ENCODE measurements around the gene MPHOSPH6. TPM values are rescaled to one million over a fixed set of nuclear protein-coding genes. Genes with fewer than 3 reads are reported as not detected.
A peak's percentile ranks its signal among the peaks of the same experiment; 100 is the strongest.

MPHOSPH6 gene
- total and polyA plus RNA-seq, 2 donors (not counting 3 experiments of a cell fraction or from before 2014, with no cell fraction given), result 10.9 to 32.0 TPM

DNA sequence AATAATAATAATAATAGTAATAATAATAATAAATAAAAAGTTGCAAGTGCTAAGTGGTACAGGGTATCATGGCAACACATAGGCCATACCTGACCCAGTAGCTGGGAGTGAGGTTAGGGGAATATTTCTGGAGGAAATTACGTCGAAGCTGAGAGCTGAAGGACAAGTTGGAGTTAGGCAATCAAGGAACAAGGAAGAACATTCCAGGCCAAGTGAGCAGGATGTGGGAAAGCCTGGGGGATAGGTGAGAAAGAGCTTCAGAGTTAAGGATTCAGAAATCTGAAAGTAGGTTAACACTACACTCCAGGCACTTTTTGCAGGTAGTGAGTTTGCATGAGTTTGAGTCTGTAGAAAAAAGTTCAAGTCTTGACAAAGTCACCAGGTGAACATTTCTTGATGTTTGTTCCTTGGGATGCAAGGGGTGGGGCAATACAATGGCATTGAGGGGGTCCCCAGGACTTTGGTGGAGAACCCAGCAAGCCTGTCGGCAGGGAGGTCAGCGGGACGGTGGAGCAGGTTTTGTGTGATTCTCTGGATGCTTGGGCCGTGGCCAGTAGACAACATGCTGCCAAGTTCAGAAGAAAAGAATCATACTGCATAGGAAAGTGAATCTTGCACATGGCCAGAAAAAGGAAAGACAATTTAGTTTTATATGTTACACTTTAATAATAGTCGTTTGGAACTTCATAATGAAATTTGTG lies 27.7 kb upstream of the MPHOSPH6 start:
- Histone ChIP-seq H3K9ac (replicated peaks; ENCODE audit: extremely low read depth, insufficient read depth, low read length) (no peak overlapping the region), H4K20me1 (replicated peaks; ENCODE audit: control insufficient read depth, extremely low read depth, insufficient read depth, low read length) (no peaks in the 10 kb centered on the region), H3K27me3 (ENCODE audit: control insufficient read depth in 2 of 2, insufficient read depth in 2 of 2, low read length in 2 of 2) (no peaks in the 10 kb centered on the region), H3K4me3 (replicated peaks in 1 of 3; ENCODE audit: insufficient read depth in 1 of 3, low read depth in 1 of 3, low read length in 3 of 3) (no peak overlapping the region), H3K79me2 (ENCODE audit: control insufficient read depth, insufficient read depth, low read length) (no peaks in the 10 kb centered on the region), H3K9me1 (replicated peaks; ENCODE audit: control insufficient read depth, extremely low read depth, insufficient read depth, low read length) (no peaks in the 10 kb centered on the region), H3K4me2 (ENCODE audit: insufficient read depth, low read length) (no peak overlapping the region), H3K36me3 (ENCODE audit: control insufficient read depth in 2 of 2, extremely low read depth in 1 of 2, insufficient read depth in 2 of 2, low read length in 2 of 2) (no peaks in the 10 kb centered on the region), H3K9me3 (replicated peaks; ENCODE audit: control insufficient read depth, insufficient read depth, low read length) (no peaks in the 10 kb centered on the region), H3K27ac (ENCODE audit: insufficient read depth, low read depth, low read length) (no peak overlapping the region), H3K4me1 (ENCODE audit: control insufficient read depth, extremely low read depth, insufficient read depth, low read length) (peaks cover 25% of the 10 kb centered on the region), H2AFZ (ENCODE audit: low read depth, low read length) (no peak overlapping the region)
- ChIA-PET POLR2A (no interaction called here), CTCF (interaction anchor here (1.3 kb wide), 1 partner anchor 32 kb away, joined by 4 read pairs; no protein-coding TSS in a partner anchor)
- FAIRE-seq (no peak), DNase-seq (ENCODE audit: low read depth, low spot score) (no peak)
- no peak for TF ChIP-seq FOS (IDR thresholded peaks at IDR 0.05; ENCODE audit: borderline replicate concordance, insufficient read depth, low read length)
- dilution Hi-C loops (cut with MboI; ENCODE audit: extremely low pct_ligation_motif_present, low sequenced_read_pairs) (no loop called here), intact Hi-C loops (cut with micrococcal nuclease) (loop anchor here (10.0 kb wide), 1 partner anchor 1147 kb away; no protein-coding TSS in a partner anchor)
- BruUV-seq (replicated peaks), result no TSS peak

DNA sequence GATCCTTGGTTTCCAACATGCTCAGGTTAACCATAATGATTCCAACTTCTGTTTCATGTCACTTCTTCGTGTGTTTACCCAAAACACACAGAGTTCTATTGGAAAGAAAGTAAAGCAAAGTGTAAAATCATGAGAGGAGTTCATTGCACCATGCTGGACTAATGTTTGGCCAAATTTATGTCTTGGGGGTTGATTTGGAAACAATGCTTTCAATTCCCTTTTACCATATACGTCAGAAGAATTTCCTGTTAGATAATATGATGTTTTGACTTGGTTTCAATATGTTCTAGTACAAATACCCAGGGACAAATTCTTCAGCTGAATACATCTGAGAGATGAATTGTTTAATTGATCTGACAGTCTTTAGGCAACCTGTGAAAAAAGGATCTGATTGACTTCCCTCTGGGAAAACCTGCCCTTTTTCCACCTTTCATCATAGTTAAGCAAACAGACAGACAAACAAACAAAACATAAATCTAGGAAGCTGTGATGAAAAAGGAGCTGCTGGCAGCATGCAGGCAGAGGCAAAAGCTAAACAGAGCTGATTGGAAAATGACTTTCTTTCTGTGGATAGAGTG lies 26.0 kb upstream of the MPHOSPH6 start:
- H3K27ac ChIP-seq (ENCODE audit: insufficient read depth, low read depth, low read length), result peak overlapping the region; percentile 86
- dilution Hi-C loops (cut with MboI; ENCODE audit: extremely low pct_ligation_motif_present, low sequenced_read_pairs) (no loop called here), intact Hi-C loops (cut with micrococcal nuclease) (loop anchor here (1.0 to 10.0 kb wide), 3 partner anchors 26 to 1149 kb away; partner anchors contain the start of gene MPHOSPH6)
- BruUV-seq (replicated peaks), result no TSS peak
- no peaks in the 10 kb centered on the region for H3K9me3 ChIP-seq (replicated peaks; ENCODE audit: control insufficient read depth, insufficient read depth, low read length)
- H3K36me3 ChIP-seq (ENCODE audit: control insufficient read depth in 2 of 2, extremely low read depth in 1 of 2, insufficient read depth in 2 of 2, low read length in 2 of 2), result no peaks in the 10 kb centered on the region
- ChIA-PET CTCF (interaction anchor here (0.9 to 2.3 kb wide), 6 partner anchors 10 to 1669 kb away, joined by 3 to 11 read pairs (median 4); partner anchors contain the start of gene MPHOSPH6), POLR2A (no interaction called here)
- peak; percentile 85 for FAIRE-seq
- H3K4me3 ChIP-seq (replicated peaks in 1 of 3; ENCODE audit: insufficient read depth in 1 of 3, low read depth in 1 of 3, low read length in 3 of 3), result no peak overlapping the region
- peak; percentile 80 for DNase-seq (ENCODE audit: low read depth, low spot score)
- no peaks in the 10 kb centered on the region for H3K27me3 ChIP-seq (ENCODE audit: control insufficient read depth in 2 of 2, insufficient read depth in 2 of 2, low read length in 2 of 2)
- no peaks in the 10 kb centered on the region for H4K20me1 ChIP-seq (replicated peaks; ENCODE audit: control insufficient read depth, extremely low read depth, insufficient read depth, low read length)
- peak overlapping the region; percentile 78 for H2AFZ ChIP-seq (ENCODE audit: low read depth, low read length)
- H3K9me1 ChIP-seq (replicated peaks; ENCODE audit: control insufficient read depth, extremely low read depth, insufficient read depth, low read length), result no peaks in the 10 kb centered on the region
- H3K4me2 ChIP-seq (ENCODE audit: insufficient read depth, low read length), result peak overlapping the region; percentile 47
- H3K9ac ChIP-seq (replicated peaks; ENCODE audit: extremely low read depth, insufficient read depth, low read length), result peak overlapping the region; percentile 68
- peaks cover 30% of the 10 kb centered on the region for H3K4me1 ChIP-seq (ENCODE audit: control insufficient read depth, extremely low read depth, insufficient read depth, low read length)
- TF ChIP-seq POLR2AphosphoS5 (IDR thresholded peaks at IDR 0.05; ENCODE audit: insufficient read depth, low read depth, low read length) (no peak), JUN (IDR thresholded peaks at IDR 0.05; ENCODE audit: borderline replicate concordance, insufficient read depth, insufficient read length, low read depth) (peak; percentile 44)
- H3K79me2 ChIP-seq (ENCODE audit: control insufficient read depth, insufficient read depth, low read length), result no peaks in the 10 kb centered on the region

Measured in endothelial cell of umbilical vein (primary cell).